Measurements from ENCODE around the gene GRID1.

GRID1 gene

GRCh38 chr10:86313621-86314041 is 53.0 kb downstream of the GRID1 start:
- TF ChIP-seq CTCF (IDR thresholded peaks at IDR 0.05) = no peak
- TF ChIP-seq ZFX (IDR thresholded peaks at IDR 0.05; ENCODE audit: borderline replicate concordance) = no peak
- no peak overlapping the region for H3K27ac ChIP-seq

GRCh38 chr10:86312701-86313270 is 53.8 kb downstream of the GRID1 start:
- no peak overlapping the region for H3K27ac ChIP-seq
- TF ChIP-seq CTCF (IDR thresholded peaks at IDR 0.05) (no peak), ZFX (IDR thresholded peaks at IDR 0.05; ENCODE audit: borderline replicate concordance) (no peak)

- no peak for TF ChIP-seq ZFX (IDR thresholded peaks at IDR 0.05; ENCODE audit: borderline replicate concordance)
- no peak for TF ChIP-seq CTCF (IDR thresholded peaks at IDR 0.05)
- no peak overlapping the region for H3K27ac ChIP-seq
Observed at GRCh38 chr10:86311906-86312305, 54.7 kb downstream of the GRID1 start.

GRCh38 chr10:86311190-86311589 is 55.4 kb downstream of the GRID1 start:
- no peak for TF ChIP-seq CTCF (IDR thresholded peaks at IDR 0.05)
- TF ChIP-seq ZFX (IDR thresholded peaks at IDR 0.05; ENCODE audit: borderline replicate concordance) = no peak
- no peak overlapping the region for H3K27ac ChIP-seq

GRCh38 chr10:86310702-86311101 is 55.9 kb downstream of the GRID1 start:
- TF ChIP-seq CTCF (IDR thresholded peaks at IDR 0.05) (no peak), ZFX (IDR thresholded peaks at IDR 0.05; ENCODE audit: borderline replicate concordance) (no peak)
- no peak overlapping the region for H3K27ac ChIP-seq

- TF ChIP-seq ZFX (IDR thresholded peaks at IDR 0.05; ENCODE audit: borderline replicate concordance) (no peak), CTCF (IDR thresholded peaks at IDR 0.05) (no peak)
Observed at GRCh38 chr10:86310291-86310690, 56.3 kb downstream of the GRID1 start.

GRCh38 chr10:86308056-86308455 is 58.5 kb downstream of the GRID1 start:
- H3K27ac ChIP-seq = no peak overlapping the region
- TF ChIP-seq ZFX (IDR thresholded peaks at IDR 0.05; ENCODE audit: borderline replicate concordance) (no peak), CTCF (IDR thresholded peaks at IDR 0.05) (no peak)

More at GRCh38 chr10:86310291-86310690, 56.3 kb downstream of the GRID1 start:
- H3K27ac ChIP-seq = no peak overlapping the region

Measured in 22Rv1 (cell line).